ENCODE measurements around the gene TACC2.

DNA sequence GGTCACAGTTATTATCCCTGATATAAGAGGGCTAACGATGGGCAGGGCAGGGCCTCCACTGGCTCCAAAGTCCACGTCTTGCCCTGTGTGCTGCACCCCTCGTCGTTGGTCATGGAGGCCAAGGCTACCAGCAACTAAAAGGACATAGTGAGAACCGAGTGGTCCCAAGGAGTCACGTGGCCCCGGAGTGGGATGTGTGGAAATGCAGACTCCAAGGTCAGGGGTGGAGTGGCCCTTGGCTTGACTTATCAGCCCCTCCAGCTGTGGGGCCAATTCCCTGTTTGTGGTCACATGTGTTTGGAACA is 312.8 kb downstream of the TACC2 start:
- TF ChIP-seq POLR2A (IDR thresholded peaks at IDR 0.05) (no peak), POLR2AphosphoS5 (IDR thresholded peaks at IDR 0.05) (no peak)
- TF ChIP-seq, protein P1, sequence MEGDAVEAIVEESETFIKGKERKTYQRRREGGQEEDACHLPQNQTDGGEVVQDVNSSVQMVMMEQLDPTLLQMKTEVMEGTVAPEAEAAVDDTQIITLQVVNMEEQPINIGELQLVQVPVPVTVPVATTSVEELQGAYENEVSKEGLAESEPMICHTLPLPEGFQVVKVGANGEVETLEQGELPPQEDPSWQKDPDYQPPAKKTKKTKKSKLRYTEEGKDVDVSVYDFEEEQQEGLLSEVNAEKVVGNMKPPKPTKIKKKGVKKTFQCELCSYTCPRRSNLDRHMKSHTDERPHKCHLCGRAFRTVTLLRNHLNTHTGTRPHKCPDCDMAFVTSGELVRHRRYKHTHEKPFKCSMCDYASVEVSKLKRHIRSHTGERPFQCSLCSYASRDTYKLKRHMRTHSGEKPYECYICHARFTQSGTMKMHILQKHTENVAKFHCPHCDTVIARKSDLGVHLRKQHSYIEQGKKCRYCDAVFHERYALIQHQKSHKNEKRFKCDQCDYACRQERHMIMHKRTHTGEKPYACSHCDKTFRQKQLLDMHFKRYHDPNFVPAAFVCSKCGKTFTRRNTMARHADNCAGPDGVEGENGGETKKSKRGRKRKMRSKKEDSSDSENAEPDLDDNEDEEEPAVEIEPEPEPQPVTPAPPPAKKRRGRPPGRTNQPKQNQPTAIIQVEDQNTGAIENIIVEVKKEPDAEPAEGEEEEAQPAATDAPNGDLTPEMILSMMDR (IDR thresholded peaks at IDR 0.05), result no peak
